SK-N-SH treated with all-trans-retinoic acid at 6 μM for 48 hours (cell line): ENCODE results near the gene PRSS53.

Experiments used
- ATAC-seq: fragments of 200-7000 bp; cut with Tn5 transposase; 3 replicates; pipeline ENCODE4 v1.9.1; 2020; ENCODE audit warnings: mild to moderate bottlenecking, moderate library complexity
- ARNTL ChIP-seq: fragments of 450-650 bp; formaldehyde crosslinking; IDR thresholded peaks from 2 replicates; pipeline ENCODE4 v1.5.0; 2020; ENCODE audit warnings: low read depth, mild to moderate bottlenecking, moderate library complexity, borderline replicate concordance
- BACH2 ChIP-seq: fragments of 250-450 bp; sonication (Bioruptor Pico); IDR thresholded peaks from 2 replicates; pipeline ENCODE4 v1.9.0; 2021; ENCODE audit warnings: mild to moderate bottlenecking, borderline replicate concordance
- CSDC2 ChIP-seq: fragments of 250-450 bp; sonication (Bioruptor Pico); IDR thresholded peaks from 2 replicates; pipeline ENCODE4 v1.5.0; 2020; ENCODE audit warnings: mild to moderate bottlenecking, moderate library complexity
- GLIS3 ChIP-seq: fragments of 250-450 bp; sonication (Bioruptor Pico); IDR thresholded peaks from 2 replicates; pipeline ENCODE4 v1.5.0; 2020; ENCODE audit warnings: mild to moderate bottlenecking, moderate library complexity
- ISL1 ChIP-seq: fragments of 250-450 bp; sonication (Bioruptor Pico); IDR thresholded peaks from 2 replicates; pipeline ENCODE4 v2.1.2; 2022; ENCODE audit warnings: mild to moderate bottlenecking, moderate library complexity
- OSR1 ChIP-seq: fragments of 250-450 bp; sonication (Bioruptor Pico); IDR thresholded peaks from 2 replicates; pipeline ENCODE4 v1.8.0; 2022; ENCODE audit warnings: moderate library complexity, mild to moderate bottlenecking, inconsistent platforms
- PPARA ChIP-seq: fragments of 250-450 bp; sonication (Bioruptor Pico); IDR thresholded peaks from 2 replicates; pipeline ENCODE4 v1.5.0; 2020; ENCODE audit warnings: mild to moderate bottlenecking, borderline replicate concordance
- RARB ChIP-seq: fragments of 250-450 bp; sonication (Bioruptor Pico); IDR thresholded peaks from 2 replicates; pipeline ENCODE4 v1.8.0; 2021; ENCODE audit warnings: mild to moderate bottlenecking, moderate library complexity
- SNAI2 ChIP-seq: fragments of 250-450 bp; sonication (Bioruptor Pico); IDR thresholded peaks from 2 replicates; pipeline ENCODE4 v1.5.0; 2020; ENCODE audit warnings: mild to moderate bottlenecking, moderate library complexity
- TCF4 ChIP-seq: fragments of 250-450 bp; sonication (Bioruptor Pico); IDR thresholded peaks from 2 replicates; pipeline ENCODE4 v1.8.0; 2021; ENCODE audit warnings: mild to moderate bottlenecking, moderate library complexity, borderline replicate concordance
- TOX ChIP-seq: fragments of 250-450 bp; sonication (Bioruptor Pico); IDR thresholded peaks from 2 replicates; pipeline ENCODE4 v1.8.0; 2021; ENCODE audit warnings: mild to moderate bottlenecking, moderate library complexity, borderline replicate concordance
- ZC3H10 ChIP-seq: fragments of 250-450 bp; sonication (Bioruptor Pico); IDR thresholded peaks from 2 replicates; pipeline ENCODE4 v1.5.1; 2021; ENCODE audit warnings: mild to moderate bottlenecking, moderate library complexity
- ZFP3 ChIP-seq: fragments of 250-450 bp; sonication (Bioruptor Pico); IDR thresholded peaks from 2 replicates; pipeline ENCODE4 v1.5.0; 2020; ENCODE audit warnings: mild to moderate bottlenecking, moderate library complexity
- ZNF565 ChIP-seq: fragments of 450-650 bp; formaldehyde crosslinking; conservative IDR thresholded peaks from 2 replicates; pipeline ENCODE4 v1.5.0; 2020; ENCODE audit warnings: low read depth, mild to moderate bottlenecking, moderate library complexity
- ZNF70 ChIP-seq: fragments of 450-650 bp; formaldehyde crosslinking; IDR thresholded peaks from 2 replicates; pipeline ENCODE4 v1.5.0; 2020; ENCODE audit warnings: mild to moderate bottlenecking, moderate library complexity
- ZNF8 ChIP-seq: fragments of 450-650 bp; formaldehyde crosslinking; IDR thresholded peaks from 2 replicates; pipeline ENCODE4 v1.5.0; 2020; ENCODE audit warnings: mild to moderate bottlenecking, moderate library complexity
- TF ChIP-seq, protein P1 (sequence below): fragments of 250-450 bp; sonication (Bioruptor Pico); IDR thresholded peaks from 2 replicates; pipeline ENCODE4 v1.5.0; 2020; ENCODE audit warnings: mild to moderate bottlenecking, moderate library complexity
- TF ChIP-seq, protein P2 (sequence below): fragments of 250-450 bp; sonication (Bioruptor Pico); IDR thresholded peaks from 2 replicates; pipeline ENCODE4 v1.5.1; 2021; ENCODE audit warnings: mild to moderate bottlenecking, moderate library complexity
- TF ChIP-seq, protein P3 (sequence below): fragments of 250-450 bp; sonication (Bioruptor Pico); IDR thresholded peaks from 2 replicates; pipeline ENCODE4 v1.8.0; 2021; ENCODE audit warnings: low read depth, mild to moderate bottlenecking, moderate library complexity, borderline replicate concordance
- TF ChIP-seq, protein P4 (sequence below): fragments of 250-450 bp; sonication (Bioruptor Pico); IDR thresholded peaks from 2 replicates; pipeline ENCODE4 v1.5.1; 2020; ENCODE audit warnings: low read depth, mild to moderate bottlenecking, moderate library complexity
- TF ChIP-seq, protein P5 (sequence below): fragments of 250-450 bp; sonication (Bioruptor Pico); IDR thresholded peaks from 2 replicates; pipeline ENCODE4 v1.8.0; 2020; ENCODE audit warnings: mild to moderate bottlenecking, moderate library complexity, borderline replicate concordance

PRSS53 gene

DNA sequence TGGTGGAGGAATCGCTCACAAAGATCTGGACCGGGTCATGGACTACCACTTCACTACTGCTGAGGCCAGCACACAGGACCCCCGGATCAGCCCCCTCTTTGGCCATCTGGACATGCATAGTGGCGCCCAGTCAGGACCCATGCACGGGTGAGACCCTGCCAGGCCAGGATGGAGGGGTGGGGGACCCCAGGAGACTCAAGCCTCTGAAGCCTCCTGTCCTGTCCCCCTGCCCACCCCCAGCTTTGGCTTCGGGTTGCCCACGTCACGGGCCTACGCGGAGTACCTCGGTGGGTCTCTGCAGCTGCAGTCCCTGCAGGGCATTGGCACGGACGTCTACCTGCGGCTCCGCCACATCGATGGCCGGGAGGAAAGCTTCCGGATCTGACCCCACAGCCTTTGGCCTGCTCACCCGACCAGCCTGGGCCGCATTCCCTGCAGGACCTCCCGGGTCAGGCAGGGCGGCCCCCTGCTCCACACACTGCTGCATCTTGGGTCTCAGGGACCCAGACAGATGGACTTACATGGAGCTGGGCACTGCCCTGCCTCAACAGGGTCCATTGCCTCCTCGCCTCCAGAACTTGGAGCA is 23.2 kb upstream of the PRSS53 start:
- no peak for ATAC-seq
- TF ChIP-seq ARNTL (CRISPR knock-in tag) (no peak), CSDC2 (CRISPR knock-in tag) (no peak), ISL1 (CRISPR knock-in tag) (no peak), TCF4 (CRISPR knock-in tag) (no peak), BACH2 (CRISPR knock-in tag) (no peak), PPARA (CRISPR knock-in tag) (no peak), SNAI2 (CRISPR knock-in tag) (no peak), ZNF70 (CRISPR knock-in tag) (no peak), ZNF565 (CRISPR knock-in tag) (no peak), RARB (CRISPR knock-in tag) (no peak), ZC3H10 (CRISPR knock-in tag) (no peak), ZNF8 (no peak), ZFP3 (CRISPR knock-in tag) (no peak)
- TF ChIP-seq, protein P1, sequence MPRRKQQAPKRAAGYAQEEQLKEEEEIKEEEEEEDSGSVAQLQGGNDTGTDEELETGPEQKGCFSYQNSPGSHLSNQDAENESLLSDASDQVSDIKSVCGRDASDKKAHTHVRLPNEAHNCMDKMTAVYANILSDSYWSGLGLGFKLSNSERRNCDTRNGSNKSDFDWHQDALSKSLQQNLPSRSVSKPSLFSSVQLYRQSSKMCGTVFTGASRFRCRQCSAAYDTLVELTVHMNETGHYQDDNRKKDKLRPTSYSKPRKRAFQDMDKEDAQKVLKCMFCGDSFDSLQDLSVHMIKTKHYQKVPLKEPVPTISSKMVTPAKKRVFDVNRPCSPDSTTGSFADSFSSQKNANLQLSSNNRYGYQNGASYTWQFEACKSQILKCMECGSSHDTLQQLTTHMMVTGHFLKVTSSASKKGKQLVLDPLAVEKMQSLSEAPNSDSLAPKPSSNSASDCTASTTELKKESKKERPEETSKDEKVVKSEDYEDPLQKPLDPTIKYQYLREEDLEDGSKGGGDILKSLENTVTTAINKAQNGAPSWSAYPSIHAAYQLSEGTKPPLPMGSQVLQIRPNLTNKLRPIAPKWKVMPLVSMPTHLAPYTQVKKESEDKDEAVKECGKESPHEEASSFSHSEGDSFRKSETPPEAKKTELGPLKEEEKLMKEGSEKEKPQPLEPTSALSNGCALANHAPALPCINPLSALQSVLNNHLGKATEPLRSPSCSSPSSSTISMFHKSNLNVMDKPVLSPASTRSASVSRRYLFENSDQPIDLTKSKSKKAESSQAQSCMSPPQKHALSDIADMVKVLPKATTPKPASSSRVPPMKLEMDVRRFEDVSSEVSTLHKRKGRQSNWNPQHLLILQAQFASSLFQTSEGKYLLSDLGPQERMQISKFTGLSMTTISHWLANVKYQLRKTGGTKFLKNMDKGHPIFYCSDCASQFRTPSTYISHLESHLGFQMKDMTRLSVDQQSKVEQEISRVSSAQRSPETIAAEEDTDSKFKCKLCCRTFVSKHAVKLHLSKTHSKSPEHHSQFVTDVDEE (CRISPR knock-in tag), result no peak
- TF ChIP-seq, protein P2, sequence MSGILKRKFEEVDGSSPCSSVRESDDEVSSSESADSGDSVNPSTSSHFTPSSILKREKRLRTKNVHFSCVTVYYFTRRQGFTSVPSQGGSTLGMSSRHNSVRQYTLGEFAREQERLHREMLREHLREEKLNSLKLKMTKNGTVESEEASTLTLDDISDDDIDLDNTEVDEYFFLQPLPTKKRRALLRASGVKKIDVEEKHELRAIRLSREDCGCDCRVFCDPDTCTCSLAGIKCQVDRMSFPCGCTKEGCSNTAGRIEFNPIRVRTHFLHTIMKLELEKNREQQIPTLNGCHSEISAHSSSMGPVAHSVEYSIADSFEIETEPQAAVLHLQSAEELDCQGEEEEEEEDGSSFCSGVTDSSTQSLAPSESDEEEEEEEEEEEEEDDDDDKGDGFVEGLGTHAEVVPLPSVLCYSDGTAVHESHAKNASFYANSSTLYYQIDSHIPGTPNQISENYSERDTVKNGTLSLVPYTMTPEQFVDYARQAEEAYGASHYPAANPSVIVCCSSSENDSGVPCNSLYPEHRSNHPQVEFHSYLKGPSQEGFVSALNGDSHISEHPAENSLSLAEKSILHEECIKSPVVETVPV (CRISPR knock-in tag), result no peak
- TF ChIP-seq, protein P3, sequence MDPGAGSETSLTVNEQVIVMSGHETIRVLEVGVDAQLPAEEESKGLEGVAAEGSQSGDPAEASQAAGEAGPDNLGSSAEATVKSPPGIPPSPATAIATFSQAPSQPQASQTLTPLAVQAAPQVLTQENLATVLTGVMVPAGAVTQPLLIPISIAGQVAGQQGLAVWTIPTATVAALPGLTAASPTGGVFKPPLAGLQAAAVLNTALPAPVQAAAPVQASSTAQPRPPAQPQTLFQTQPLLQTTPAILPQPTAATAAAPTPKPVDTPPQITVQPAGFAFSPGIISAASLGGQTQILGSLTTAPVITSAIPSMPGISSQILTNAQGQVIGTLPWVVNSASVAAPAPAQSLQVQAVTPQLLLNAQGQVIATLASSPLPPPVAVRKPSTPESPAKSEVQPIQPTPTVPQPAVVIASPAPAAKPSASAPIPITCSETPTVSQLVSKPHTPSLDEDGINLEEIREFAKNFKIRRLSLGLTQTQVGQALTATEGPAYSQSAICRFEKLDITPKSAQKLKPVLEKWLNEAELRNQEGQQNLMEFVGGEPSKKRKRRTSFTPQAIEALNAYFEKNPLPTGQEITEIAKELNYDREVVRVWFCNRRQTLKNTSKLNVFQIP (CRISPR knock-in tag), result no peak

DNA sequence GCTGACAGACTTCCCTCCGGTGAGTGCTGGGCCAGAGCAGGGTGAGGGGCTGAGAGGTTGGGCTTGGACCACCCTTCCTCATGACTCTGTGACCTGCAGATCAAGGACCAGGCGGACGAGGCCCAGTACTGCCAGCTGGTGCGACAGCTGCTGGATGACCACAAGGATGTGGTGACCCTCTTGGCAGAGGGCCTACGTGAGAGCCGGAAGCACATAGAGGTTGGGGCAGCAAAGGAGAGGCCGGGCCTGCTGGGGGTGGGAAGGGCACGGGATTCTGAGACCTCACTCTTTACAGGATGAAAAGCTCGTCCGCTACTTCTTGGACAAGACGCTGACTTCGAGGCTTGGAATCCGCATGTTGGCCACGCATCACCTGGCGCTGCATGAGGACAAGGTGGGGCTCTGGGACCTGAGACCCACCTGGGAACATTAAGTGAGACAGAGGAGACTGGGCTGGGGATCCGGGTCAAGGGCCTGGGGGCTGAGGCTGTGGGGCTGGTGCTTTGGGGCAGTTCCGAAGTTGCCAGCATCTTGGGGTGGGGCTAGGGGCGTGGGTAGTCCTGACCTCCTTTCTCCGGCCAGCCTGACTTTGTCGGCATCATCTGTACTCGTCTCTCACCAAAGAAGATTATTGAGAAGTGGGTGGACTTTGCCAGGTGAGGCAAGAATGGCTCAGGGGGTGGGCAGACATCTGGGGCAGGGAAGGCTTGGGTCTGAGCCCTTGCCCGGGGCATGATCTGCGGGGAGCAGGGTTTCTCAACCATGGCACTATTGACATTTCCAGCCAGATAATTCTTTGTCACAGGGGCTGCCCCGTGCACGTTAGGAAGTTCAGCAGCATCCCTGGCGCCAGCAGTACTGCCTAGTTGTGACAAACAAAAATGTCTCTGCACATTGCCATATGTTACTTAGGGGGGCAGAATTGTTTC is 21.6 kb upstream of the PRSS53 start:
- no peak for ATAC-seq
- TF ChIP-seq, protein P4, sequence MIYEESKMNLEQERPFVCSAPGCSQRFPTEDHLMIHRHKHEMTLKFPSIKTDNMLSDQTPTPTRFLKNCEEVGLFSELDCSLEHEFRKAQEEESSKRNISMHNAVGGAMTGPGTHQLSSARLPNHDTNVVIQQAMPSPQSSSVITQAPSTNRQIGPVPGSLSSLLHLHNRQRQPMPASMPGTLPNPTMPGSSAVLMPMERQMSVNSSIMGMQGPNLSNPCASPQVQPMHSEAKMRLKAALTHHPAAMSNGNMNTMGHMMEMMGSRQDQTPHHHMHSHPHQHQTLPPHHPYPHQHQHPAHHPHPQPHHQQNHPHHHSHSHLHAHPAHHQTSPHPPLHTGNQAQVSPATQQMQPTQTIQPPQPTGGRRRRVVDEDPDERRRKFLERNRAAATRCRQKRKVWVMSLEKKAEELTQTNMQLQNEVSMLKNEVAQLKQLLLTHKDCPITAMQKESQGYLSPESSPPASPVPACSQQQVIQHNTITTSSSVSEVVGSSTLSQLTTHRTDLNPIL (CRISPR knock-in tag), result no peak
- TF ChIP-seq TOX (CRISPR knock-in tag) (no peak), OSR1 (CRISPR knock-in tag) (no peak), ARNTL (CRISPR knock-in tag) (no peak), TCF4 (CRISPR knock-in tag) (no peak), GLIS3 (CRISPR knock-in tag) (no peak), ZNF8 (no peak), PPARA (CRISPR knock-in tag) (no peak), ZNF565 (CRISPR knock-in tag) (no peak), CSDC2 (CRISPR knock-in tag) (no peak)
- TF ChIP-seq, protein P5, sequence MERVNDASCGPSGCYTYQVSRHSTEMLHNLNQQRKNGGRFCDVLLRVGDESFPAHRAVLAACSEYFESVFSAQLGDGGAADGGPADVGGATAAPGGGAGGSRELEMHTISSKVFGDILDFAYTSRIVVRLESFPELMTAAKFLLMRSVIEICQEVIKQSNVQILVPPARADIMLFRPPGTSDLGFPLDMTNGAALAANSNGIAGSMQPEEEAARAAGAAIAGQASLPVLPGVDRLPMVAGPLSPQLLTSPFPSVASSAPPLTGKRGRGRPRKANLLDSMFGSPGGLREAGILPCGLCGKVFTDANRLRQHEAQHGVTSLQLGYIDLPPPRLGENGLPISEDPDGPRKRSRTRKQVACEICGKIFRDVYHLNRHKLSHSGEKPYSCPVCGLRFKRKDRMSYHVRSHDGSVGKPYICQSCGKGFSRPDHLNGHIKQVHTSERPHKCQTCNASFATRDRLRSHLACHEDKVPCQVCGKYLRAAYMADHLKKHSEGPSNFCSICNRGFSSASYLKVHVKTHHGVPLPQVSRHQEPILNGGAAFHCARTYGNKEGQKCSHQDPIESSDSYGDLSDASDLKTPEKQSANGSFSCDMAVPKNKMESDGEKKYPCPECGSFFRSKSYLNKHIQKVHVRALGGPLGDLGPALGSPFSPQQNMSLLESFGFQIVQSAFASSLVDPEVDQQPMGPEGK (CRISPR knock-in tag), result no peak
- TF ChIP-seq, protein P1 (CRISPR knock-in tag), result no peak
- TF ChIP-seq, protein P2 (CRISPR knock-in tag), result no peak
